Stimulated activated CD4-positive, alpha-beta T cell treated with anti-CD3 and anti-CD28 coated beads, Interleukin-1b, Interleukin-23, amount 100 ng/mL, for 4 hours (primary cell): ENCODE results near the gene CALHM1.
"Not testable (repeated sequence)": the region's sequence is repeated elsewhere in the genome, so short reads cannot be mapped to it uniquely, and the experiment has no call there.

Source experiments
- DNase-seq, 2 donors: peaks; one replicate each; pipeline ENCODE4 v3.0.0-alpha.2; 2020; ENCODE audit warnings: low read depth in 2 of 2

Gene CALHM1

GRCh38 chr10:103458720-103459119 lies at the start of gene CALHM1:
TSS of gene CALHM1 (minus strand) at chr10:103458900. CDS start at chr10:103458751, 149 bp downstream.
- no peak for DNase-seq

- DNase-seq = no peak
Observed at GRCh38 chr10:103507235-103508191, 48.8 kb upstream of the CALHM1 start.

DNA sequence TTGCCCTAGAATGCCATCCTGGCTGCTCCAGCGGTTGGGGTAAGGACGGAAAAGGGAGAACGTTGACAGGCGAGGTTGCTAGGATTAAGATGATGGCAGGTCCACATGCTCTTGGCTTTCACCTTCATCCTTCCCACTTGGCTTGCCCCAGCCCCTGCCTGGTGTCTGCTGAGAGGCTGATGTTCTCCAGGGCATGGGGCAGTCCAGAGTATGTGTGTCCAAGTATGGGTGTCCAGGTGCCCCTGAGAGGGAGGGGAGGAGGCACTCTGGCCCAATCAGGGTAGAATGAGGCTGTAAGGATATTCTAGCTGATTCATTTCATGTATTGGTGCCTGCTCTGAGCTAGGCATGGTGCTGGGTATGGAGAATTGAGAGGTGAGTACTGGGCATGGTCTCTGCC lies 47.4 kb upstream of the CALHM1 start:
- DNase-seq = no peak

GRCh38 chr10:103504181-103504783 lies 45.6 kb upstream of the CALHM1 start:
- DNase-seq = peak in 1 of 2 donors; percentile 10

DNA sequence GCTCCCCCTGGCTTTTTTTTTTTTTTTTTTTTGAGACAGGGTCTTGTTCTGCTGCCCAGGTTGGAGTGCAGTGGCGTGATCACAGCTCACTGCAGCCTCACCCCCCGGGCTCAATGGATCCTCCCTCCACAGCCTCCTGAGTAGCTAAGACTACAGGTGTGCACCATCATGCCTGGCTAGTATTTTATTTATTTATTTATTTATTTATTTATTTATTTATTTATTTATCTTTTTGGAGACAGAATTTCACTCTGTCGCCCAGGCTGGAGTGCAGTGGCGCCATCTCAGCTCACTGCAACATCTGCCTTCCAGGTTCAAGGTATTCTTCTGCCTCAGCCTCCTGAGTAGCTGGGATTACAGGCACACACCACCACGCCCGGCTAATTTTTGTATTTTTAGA lies 45.1 kb upstream of the CALHM1 start:
- DNase-seq = not testable (repeated sequence)

- DNase-seq = no peak
Observed at GRCh38 chr10:103502849-103503660, 44.4 kb upstream of the CALHM1 start.

GRCh38 chr10:103501186-103501585 lies 42.5 kb upstream of the CALHM1 start:
- DNase-seq = no peak

- no peak for DNase-seq
Observed at GRCh38 chr10:103500481-103500880, 41.8 kb upstream of the CALHM1 start.

DNA sequence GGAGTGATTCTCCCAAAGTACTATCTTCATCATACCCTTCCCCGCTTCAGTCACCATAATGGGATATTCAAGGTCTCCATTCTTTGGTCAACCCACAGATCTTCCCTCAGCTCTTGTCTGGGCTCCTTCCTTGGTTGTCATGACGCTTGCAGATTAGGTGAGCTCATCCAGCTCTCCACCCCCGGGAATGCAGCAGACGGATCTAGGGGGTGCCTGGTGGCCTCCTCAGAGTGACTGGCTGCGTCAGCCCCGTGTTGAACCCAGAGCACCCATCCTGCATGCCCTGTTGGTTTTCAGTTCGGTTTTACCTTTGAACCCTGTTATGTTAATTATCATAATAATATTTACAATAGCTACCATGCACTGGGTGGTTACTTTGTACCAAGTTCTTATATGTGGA lies 41.2 kb upstream of the CALHM1 start:
- DNase-seq = no peak

GRCh38 chr10:103498936-103499638 lies 40.4 kb upstream of the CALHM1 start:
- DNase-seq = no peak

GRCh38 chr10:103497161-103497915 lies 38.6 kb upstream of the CALHM1 start:
- DNase-seq = no peak

DNA sequence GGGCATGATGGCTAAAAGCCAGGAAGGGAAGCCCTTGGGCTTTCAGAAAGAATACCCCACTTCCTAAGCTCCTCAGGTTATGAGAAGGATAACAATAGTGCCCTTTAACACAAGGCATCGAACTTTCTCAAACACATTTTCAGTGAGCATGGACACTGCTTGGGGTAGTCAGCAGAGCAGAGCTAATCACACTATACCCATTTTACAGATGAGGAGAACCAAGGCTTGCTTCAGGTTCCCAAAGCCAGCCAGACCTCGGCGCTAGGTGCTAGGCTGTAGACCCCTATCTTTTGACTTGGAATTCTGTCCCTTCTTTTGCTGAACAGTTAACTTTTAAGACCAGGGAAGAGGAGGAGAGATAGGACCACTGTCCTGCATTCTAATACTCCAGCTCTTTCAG lies 36.6 kb upstream of the CALHM1 start:
- DNase-seq = no peak

GRCh38 chr10:103493916-103494877 lies 35.5 kb upstream of the CALHM1 start:
- peak in 1 of 2 donors; percentile 11 for DNase-seq

GRCh38 chr10:103493362-103493915 lies 34.7 kb upstream of the CALHM1 start, which contains the start of gene NEURL1:
TSS of gene NEURL1 (plus strand) at chr10:103493705. CDS start at chr10:103494388, 683 bp downstream.
- peak in 1 of 2 donors; percentile 18 for DNase-seq

- DNase-seq = no peak
Observed at GRCh38 chr10:103492655-103493261, 34.1 kb upstream of the CALHM1 start.

GRCh38 chr10:103491729-103492364 lies 33.1 kb upstream of the CALHM1 start:
- no peak for DNase-seq

GRCh38 chr10:103490986-103491314 lies 32.2 kb upstream of the CALHM1 start:
- DNase-seq = no peak

GRCh38 chr10:103487410-103487708 lies 28.7 kb upstream of the CALHM1 start:
- DNase-seq = no peak
